HK-2 (cell line): ENCODE data around the gene PKNOX2.

Source experiments
- DNase-seq: peaks from one replicate; pipeline ENCODE4 v3.0.0-alpha.2; 2018; ENCODE audit not compliant: unreplicated experiment

The PKNOX2 gene

DNA sequence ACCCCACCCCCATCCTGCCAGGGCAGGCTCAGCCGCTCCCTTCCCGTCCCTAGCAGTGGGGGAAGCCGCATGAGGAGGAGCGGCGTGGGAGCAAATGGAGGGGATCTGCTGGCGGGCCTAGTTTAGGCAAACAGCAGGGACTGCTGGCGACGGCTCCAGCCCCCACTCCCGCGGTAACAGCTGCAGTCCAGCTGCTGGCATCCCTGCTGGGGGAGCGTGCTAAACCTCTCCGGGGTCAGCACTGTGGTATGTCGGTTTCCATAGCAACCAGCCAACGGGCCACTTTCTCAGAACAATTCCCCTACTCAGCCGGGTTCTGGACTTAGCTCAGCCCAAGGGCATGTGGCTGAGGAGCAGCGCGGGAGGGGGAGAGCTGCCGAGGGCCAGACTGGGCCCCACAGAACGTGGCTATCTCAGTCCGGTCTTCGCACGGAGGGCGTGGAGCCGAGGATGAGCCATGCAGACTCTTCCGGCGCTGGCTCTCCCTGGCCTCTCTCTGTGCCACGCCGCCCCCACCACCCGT is 98.8 kb downstream of the PKNOX2 start:
- DNase-seq: no peak

DNA sequence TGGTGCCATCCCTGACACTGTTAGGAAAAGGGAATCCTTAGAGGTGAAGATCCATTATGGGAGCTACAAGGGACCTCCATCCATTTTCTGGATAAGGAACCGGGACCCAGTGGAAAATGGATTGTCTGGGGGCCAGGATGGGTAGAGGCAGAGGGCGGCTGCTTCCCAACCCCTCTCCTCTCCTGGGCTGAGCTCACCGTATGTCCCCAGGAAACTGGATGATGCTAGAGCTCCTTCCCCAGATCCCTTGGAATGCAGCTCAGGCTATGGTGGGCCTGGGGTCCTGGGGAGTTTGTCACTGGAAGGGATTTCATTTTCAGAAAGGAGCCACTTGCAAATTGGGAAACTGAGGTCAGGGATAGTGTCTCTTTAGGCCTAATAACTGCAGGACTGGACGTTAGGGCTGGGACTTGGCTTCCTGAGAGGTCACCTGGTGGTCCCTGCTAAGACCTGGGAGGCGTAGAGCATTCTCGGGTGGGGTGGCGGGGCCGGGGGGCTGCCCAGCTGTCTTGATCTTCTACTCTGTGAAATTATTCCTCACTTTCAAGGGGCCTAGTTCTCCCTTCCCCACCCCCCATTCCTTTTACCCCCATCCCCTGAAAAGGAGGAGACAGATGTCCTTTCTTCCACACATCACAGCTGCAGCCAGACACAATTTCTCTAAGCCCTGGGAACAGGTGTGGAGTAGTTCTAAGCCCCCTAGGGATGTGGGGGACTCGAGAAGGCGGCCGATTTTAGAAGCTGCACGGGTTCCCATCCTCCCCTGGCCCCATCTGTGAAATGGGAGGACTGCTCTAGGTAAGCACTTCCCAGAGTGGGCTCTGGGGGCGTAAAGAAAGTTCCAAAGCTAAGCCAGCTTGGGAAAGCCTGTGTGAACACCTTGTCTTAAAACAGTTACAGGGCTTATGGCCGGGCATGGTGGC is 99.8 kb downstream of the PKNOX2 start:
- DNase-seq: no peak

DNA sequence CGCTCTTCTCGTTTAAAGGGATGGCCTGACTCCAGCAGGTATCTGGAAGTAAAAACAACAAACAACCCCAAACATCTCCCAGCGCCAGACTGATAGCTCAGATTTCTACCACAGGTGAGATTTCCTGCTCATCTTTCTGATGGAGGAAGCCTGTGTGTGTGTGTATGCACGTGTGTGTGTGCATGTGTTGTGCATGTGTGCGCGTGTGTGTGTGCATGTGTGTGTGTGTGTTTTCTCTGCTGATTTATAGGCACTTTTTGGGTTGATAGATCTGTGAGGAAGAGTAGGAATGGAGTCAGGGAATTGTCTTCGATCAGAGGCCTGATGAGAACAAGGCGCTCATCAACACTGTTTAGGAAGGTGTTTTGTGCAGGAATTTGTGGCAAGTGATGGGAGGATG is 103.0 kb downstream of the PKNOX2 start:
- no peak for DNase-seq

DNA sequence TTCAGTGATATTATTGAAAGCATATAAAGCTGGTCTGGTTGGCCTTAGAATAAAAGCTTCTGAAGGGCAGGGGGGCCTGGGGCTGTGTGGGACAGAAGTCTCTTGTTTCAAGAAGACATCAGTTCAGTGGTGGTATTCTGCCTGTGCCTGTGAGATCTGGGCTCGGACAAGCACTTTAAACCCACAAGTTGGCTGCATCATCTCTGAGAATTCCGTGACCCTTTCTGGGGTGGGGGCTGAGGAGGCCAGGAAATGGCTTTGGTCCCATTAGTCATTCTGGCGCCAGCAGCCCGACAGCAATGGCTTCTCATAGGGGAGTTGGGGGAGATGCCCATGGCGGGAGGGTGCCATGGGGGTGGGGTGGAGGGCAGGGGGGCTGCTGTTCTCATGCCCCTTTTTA is 104.1 kb downstream of the PKNOX2 start:
- DNase-seq: no peak

DNA sequence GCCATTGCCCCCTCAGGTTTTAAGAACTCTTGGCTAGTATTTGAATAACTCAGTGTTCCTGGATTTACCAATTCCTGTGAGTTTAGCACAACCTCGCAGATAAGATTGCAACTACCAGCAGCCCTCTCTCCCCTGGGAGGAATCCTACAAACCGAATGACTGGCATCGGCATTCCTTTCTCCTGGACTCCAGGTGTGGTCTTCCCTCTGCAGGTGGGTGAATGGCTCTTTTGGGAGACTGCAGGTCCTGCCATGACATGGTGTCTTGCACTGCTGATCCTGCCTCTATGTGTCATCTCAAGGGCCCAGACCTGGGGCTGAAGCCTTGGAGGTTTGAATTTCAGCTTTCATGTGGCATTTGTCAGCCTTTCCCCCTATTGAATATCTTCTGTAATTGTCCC is 105.6 kb downstream of the PKNOX2 start:
- no peak for DNase-seq

DNA sequence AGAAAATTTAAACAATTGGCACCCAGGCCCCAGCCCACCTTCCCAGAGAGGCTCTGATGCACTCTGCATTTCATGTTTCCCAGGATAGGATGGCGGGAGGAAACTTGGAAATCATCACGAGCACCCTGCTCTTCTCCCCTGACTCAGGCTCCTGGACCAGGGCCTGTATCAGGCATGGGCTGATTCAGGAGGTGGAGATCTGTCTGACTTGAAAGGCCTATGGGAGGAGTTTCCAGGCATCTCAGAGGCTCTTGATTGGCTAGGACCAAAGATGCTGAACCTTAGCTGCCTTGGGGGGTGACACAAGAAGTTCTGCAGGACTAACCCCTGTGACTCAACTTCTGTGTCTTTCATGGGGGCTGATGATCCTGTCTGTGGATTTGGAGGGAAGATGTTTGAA is 106.2 kb downstream of the PKNOX2 start:
- DNase-seq: no peak

DNA sequence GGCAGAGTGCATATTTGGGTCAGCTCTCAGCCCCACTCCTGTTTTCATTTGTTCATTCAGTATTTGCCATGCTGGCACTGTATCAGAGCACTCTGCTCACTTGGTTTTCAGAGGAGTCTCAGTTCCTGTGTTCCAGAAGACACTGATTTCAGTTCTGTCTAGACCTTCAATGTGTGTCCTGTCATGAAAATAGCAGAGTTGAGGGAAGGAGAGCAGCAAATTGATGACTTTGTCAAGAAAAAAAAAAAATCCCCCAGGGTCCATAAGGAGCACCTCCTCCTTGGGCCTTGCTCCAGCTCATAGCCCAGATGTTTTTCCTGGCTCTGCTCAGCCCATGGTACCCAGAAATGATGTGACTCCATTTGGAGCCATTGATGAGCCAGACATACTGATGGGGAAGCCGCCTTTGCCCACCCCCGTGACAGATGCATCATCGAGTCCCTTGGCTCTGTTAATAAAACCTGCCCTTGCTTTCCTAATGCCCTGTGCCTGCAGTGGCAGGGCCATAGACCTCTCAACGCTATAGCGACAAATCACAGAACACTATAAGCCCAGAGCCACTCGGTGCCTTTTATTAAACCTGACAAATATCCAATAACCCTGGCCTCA is 107.0 kb downstream of the PKNOX2 start:
- no peak for DNase-seq

DNA sequence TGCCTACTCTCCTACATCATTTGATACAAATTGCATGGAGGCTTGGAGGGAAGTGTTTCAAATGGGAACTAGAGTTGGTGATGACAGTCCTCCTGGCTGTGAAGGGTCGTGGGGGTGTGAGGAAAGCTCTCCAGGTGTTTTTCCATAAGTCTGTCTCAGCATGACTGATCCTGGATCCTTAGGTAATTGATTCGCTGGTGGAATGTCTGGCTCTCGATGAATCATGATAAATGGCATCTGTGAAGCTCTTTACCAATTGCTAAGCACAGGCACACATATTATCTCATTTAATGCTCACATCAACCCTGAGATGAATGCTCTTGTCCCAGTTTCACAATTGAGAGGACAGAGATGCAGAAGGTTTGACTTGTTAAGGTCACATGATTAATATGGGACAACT is 107.5 kb downstream of the PKNOX2 start:
- DNase-seq: no peak

DNA sequence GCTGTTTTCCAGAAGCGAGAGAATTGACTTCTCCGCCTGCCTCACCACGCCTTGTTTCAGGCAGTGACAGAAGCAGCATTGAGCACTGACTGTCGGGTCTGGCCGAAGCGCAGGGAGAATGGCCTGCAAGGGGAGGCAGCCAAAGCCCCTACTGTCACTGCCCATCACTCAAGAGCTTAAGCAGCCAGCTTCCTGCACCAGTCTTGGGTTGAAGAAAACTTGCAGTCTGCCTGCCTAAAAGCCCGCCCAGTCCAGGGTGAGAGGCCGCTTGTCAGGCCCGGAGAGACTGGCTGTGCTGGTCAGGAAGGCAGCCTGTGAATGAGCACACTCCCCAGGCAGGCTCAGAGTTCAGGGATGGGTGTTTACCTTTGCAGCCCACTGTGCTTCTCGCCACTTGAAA is 108.3 kb downstream of the PKNOX2 start:
- DNase-seq: no peak

DNA sequence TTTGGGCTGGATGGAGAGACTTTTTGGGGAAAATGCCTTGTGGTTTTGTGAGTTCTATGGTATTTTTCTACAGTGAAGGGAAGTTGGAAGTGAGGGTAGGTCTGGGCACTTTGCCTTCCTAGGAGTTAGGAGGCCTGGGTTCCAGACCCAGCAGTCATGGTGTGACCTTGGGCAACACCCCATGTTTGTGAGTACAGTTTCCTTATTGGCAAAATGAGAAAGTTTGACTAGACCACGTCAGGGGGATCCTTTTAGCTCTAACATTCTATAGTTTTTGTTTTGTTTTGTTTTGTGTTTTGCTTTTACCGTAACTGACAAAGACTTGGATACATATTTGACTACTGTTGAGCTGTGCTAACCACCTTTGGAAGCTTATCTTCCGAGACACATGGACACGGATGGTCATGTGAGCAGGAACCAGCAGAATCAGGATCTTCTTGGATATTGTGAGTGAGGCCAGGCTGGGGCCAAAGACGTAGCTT is 109.0 kb downstream of the PKNOX2 start:
- no peak for DNase-seq

DNA sequence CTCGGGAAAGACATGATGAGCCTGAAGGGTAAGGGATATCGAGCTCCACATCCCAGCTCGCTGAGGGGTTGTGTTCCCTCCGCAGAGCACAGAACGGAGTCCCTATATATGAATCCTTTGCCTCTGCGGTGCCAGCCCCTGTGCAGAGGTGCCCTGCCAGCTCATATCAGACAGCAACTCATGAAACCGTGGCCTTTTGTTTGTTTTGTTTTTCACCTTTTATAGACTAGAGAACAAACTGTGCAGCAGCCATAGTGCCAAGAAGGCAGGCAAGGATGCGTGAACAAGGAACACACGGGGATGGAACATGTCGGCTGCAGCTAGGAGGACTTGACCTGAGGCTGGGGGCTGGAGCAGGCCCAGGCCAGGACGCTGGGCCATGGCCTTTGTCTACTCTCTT is 109.8 kb downstream of the PKNOX2 start:
- DNase-seq: no peak

DNA sequence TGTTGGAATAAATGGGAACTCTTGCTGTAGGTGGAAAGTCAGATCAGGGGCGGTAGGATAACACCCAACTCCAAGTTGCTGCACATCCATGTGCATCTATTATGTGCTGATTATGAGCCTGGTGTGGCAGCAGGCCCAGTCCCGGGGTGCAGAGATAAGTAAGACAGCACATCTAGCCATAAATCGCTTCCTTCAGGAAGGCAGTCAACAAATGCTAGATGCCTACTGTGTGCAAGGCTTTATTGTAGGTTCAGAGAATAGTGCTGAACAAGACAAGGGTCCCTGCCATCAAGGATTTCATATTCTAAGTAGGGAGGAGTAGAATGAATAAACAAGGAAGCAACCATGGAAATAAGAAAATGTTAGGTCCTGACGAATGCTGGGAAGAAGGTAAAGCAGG is 110.2 kb downstream of the PKNOX2 start:
- DNase-seq: no peak

DNA sequence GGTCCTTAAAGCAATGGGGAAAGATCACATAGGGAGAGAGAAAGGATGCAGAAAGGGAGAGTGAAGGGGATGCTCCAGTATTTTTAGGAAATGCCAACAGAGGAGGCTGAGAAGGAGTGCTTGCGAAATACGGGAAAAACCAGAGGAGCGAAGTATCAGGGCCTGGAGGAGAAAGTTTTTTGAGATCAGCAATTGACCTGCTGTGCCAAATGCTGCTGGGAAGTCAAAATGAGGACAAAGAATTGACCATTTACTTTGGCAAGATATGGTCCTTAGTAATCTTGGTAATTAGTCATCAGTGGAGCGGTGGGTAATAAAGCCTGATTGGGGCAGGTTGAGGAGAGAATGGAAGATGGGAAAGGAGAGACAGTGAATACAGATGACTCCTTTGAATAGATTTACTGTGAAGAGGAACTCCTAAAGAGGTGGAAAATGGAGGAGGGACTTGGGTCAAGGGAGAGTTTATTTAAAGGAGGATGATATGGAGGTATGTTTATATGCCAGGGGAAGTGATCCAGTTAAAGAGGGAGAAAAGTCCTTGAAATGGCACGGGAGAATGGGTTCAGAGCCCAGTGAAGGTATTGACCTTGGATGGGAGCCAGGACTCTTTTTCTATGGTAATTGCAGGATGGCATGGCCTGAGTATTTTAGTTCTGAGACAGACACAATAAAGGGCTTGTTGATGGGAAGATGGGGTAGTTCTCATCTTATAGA is 111.5 kb downstream of the PKNOX2 start:
- DNase-seq: no peak

DNA sequence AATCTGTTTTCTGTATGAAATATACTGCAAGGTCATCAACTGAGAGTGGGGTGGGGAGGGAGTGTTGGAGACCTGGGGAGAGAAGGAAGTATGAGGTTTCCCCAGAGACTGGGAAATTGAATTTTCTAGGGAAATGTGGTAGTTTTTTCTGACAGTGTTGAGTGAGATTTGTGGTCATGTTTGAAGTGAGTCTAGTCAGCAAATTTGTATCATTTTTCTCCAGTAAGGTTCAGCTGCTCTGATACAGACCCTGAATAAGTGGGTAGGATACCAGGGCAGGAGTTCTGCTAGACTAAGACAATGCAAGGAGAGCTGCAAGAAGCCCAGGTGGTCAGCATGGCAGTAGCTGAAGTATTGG is 112.0 kb downstream of the PKNOX2 start:
- DNase-seq: no peak

DNA sequence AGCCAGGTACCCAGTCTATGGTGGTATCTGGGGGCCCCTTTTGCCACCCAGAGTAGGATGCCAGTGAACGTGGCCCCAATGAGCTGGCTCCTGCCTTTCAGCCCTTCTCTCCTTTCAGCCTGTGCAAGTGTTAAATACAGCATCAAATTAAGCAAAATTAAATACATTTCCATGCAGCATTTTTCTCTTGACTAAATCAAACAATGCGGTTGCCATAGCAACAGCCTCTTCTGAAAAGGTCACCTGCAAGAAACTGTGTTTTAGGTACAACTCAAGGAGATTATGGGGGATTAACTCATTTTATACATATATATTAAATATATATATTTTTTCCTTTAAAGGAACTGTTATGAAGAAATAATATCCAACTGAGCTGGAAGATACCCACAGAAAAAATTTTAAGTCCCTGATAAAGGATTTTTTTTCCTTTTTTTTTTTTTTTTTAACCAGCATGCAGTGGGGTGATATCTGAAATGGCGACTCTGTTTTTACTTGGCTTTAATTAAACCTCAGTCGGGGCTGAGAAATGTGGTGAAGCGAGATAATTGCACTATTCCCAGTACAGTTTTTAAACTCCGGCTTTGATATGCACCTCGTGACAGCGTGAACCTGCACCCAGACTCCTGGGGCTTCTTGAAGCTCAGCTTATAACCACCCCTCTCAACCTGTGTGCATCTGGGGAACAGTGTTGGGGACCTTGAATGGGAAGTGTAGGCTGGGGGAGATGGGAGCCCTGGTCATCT is 115.3 kb downstream of the PKNOX2 start:
- DNase-seq: no peak

DNA sequence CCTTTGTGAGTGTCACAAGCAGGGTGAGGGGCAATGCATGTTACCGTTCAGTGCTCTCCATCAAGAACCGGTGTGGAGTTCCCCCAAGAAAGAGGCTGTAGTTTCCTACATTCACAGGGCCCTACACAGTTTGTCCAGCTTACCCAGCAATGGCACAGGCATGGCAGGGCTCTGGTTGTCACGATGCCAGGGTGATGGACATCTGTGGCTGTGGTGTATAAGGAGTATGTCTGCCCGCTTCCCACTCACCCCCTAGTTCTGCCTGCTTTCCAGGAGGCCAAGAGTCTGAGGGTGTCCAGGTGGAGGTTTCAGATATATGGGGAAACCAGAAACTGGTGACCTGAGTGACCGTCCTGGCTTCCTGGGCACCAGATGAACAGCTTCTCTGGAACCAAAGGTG is 116.1 kb downstream of the PKNOX2 start:
- no peak for DNase-seq

DNA sequence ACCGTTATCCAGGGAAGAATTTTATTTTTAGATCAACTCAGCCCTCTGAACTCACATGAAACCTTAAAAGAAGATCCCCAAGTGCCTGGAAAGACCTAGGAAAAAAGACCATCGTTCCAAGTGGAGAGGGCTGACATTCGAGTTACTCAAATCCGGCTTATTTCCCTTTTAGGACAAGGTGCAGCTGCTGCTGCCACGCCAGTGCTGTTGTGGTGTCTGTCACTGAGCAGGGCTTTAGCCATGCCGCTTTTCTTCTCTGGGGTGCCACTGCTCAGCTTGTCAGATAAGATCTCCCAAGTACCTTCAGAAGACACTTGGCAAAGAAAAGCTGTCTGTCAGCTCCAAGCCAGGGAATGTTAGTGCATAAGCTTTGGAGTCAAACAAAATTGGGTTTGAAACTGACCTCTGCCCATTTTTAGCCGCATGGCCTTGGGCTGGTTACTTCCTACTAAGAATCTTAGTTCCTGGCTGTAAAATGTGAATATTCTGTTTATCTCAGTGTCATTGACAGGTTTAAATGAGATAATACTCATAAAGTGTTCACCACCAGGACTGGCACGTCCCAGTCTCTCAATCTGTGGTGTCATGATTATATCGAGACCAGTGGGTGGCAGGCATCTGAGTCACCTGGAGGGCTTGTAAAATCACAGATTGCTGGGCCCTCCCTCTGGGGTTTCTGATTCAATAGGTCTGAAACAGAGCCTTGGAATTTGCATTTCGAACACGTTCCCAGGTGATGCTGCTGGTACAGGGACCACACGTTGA is 117.5 kb downstream of the PKNOX2 start:
- DNase-seq: no peak

DNA sequence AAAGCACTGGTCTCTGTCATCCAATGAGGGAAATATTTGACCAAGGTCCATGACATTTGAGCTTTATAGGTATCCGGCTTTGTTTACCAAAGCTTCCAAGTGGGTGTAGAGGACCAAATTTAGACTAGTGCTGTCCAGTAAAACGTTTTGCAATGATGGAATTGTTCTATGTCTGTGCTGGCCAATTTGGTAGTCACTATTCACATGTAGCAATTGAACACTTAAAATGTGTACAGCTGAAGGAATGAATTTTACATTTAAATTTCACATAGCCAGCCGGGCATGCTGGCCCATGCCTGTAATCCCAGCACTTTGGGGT is 118.0 kb downstream of the PKNOX2 start:
- no peak for DNase-seq

DNA sequence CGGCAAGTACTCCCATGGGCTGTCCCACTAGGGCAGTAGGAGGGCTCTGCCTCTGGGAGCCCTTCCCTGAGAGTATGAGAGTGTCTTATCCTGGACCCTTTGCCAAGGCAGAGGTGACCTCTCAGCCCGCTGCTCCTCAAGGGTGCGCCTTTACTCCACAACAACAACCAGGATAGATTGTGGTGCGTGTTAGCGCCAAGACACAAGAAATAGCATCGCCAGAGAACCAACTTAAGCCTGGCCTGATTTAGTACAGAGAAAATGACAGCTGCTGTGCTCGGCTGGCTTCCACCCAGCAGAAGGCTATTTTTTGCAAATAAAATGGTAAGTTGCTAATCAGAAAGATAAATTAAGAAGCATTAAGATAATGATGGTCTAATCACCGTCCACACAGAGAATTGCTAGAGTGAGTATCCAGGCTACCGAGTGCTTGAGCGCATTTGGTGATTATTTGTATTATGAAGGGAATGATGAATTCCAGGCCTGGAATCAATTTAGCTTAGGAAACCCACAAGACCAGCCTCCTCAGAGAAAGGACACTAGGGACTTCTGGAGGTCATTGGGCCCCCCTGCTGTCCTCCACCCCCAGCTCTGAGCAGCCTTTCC is 119.8 kb downstream of the PKNOX2 start:
- DNase-seq: no peak

DNA sequence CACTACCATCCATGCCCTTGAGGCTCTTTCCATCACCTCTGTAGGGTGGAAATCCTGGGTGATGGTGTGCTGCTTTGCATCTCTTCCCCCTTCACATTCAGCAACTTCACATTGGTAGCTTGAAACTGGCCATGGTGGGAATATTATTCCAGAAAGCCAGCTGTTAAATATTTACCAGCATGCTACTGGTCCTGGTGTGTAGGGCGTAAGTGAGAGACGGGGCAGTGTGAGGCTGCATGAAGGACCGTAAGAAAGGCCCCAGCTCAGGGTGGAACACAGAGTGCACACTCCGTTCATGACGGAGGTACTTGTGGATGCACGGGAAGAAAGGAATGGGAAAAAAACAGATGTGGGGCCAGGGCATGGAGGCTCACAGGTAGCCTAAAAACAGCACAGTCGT is 121.3 kb downstream of the PKNOX2 start:
- no peak for DNase-seq

DNA sequence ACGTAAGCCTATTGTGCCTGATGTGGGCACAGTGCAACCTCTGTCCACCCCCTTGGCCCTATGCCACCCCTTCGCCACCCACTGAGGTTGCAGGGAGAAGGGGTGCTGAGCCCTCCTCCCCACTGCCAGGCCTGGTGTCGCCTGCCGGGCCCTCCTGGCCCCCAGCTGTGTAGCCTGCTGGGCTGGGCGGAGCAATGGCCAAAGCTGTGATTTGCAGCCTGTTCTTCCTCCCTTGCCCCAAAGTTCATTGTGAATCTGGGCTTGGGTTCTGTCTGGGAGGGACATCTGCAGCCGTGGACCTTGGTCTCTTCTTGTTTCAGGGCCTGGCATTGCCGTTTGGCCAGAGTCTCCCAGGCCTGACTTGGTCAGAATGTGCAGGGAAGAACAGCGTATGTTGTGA is 121.9 kb downstream of the PKNOX2 start:
- DNase-seq: no peak
